GM19025 (cell line): ENCODE measurements around the gene MAML2.

Source experiments
- ATAC-seq: cut with Tn5 transposase; IDR thresholded peaks from one replicate; pipeline ENCODE4 v1.9.1; 2021; ENCODE audit warnings: mild to moderate bottlenecking, low read depth, moderate library complexity; ENCODE audit not compliant: unreplicated experiment

MAML2 gene

DNA sequence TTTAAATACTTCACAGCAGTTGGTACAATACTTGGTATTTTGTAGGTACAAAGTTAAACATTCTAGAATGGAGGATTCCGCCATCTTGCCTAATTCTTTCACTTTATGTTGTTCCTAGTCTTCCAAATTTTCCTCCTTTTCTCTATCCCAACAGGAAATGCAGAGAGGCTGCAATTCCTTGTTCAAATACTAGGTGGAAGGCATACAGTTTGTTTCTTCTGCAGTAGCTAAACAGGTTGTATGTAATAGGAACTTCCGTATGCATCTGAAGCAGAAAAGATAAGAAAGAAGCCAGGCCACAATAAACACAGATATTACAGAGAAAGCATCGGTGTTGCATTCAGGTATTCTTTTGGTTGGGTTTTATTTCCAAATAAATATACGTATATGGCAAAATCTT is 232.7 kb downstream of the MAML2 start:
- ATAC-seq, result no peak

- no peak for ATAC-seq
Measured at GRCh38 chr11:96109331-96110030, 233.5 kb downstream of the MAML2 start.

GRCh38 chr11:96107143-96107824 is 235.7 kb downstream of the MAML2 start:
- ATAC-seq, result no peak

DNA sequence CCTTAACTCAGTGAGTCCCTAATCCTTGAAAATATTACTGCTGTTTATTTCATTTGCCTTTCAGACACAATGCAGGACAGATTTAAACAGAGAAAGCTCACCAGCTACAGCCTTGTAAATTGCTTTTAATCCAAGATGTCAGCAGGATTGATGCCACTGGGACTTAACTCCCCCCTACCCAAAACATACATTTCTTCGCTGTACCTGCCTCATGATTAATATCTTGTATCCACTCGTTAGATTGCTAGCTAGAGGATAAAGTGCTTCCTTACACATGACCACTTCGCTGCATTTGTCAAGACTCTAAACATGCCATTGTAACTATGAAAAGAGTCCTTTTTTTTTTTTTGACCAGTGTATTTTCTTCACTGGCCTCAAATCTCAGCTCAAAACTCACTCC is 236.3 kb downstream of the MAML2 start:
- no peak for ATAC-seq

DNA sequence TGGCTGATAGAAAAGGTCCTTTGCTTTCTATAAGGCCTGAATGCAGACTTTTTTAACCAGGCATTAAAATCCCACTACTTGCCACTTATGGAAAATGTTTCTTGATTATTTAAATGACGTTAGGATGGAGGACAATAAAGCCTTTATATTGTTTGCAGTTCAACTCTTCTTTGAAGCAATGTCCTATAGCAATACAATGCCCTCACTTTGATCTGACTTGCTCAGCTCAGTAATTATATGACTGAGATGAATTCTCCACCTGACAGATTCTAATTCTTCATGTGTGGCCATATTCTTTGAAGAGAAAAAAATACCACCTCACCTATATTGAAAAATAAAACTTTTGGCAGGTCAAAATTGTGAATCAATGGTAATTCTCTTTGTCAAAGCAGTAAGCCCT is 237.1 kb downstream of the MAML2 start:
- ATAC-seq, result no peak

DNA sequence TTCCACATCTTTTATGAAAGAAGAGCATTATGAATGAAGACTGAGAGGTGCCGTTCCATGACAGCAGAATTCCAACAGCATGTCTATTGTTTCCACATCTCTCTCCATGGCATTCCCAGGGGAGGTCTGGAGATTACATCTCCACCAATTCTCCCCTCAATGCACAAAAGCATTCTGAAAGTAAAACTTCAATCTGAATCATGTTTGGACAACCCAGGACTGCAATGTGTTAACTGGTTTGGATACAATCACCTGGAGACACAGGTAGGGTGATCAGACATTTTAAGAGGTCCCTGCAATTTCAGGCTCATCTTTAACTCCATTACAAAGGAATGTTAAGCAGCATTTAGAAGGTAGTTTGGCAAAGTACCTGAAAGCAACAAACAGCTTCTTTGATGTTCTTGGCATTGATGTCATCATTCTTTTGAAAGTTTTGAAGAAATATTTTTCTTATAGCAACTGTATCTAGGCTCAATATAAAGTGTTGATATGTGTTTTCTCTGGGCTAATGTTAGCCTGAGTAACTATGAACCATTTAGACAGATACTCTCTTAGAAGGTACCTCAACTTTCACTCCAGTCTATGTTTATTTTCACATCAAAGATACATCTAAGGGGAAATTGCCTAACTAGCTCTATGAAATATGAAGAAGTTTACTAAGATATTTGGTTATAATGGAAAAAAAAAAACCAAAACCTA is 237.6 kb downstream of the MAML2 start:
- ATAC-seq, result no peak

GRCh38 chr11:96104496-96104895 is 238.5 kb downstream of the MAML2 start:
- ATAC-seq, result no peak

GRCh38 chr11:96103721-96104120 is 239.3 kb downstream of the MAML2 start:
- no peak for ATAC-seq

GRCh38 chr11:96103102-96103501 is 239.9 kb downstream of the MAML2 start:
- no peak for ATAC-seq

DNA sequence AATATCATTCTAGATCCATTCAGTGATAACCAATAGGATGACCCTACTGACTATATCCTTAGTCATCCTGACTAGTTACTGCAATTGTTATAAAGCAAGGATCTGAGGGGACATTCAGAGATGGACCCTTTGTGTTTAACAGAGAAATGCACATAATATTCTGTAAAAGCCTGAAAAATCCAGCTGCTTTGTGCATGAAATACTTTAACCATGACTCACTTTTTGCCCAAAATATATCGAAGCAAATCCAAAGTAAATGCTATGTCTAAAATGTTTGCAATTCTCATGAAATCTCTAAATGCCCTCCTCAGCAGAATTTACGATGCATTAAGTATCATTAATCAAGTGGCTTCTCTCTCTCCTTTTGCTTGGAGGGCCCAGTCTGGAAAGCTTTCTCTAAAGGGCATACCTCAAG is 240.3 kb downstream of the MAML2 start:
- no peak for ATAC-seq

GRCh38 chr11:96101146-96101545 is 241.8 kb downstream of the MAML2 start:
- no peak for ATAC-seq

GRCh38 chr11:96098511-96099241 is 244.3 kb downstream of the MAML2 start:
- ATAC-seq, result no peak

DNA sequence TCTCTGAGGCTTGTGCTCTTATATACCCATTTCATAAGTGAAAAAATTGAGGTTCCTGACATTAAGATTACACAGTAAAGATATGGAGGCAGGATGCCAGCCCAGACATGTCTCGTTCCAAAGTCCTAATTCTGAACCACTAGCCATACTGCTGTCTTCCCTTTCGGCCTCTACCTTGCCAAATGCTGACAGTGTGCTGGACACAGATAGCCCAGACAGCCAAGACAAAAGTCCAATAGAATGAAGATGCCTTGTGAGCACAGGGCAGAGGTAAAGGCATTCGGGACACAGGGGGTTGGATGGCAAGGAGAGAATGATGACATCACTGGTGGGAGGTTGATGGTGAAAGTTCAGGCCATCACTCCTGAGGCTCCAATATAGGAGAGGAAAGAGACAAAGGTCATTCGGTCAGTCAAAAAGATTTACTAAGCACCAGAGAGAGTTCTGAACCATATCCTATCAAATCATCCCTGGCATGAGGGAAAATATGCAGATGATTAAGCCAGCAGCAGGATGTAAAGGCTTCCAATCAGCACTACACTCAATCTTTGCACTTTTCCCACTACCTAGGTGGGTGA is 245.1 kb downstream of the MAML2 start:
- no peak for ATAC-seq

- ATAC-seq, result no peak
Measured at GRCh38 chr11:96096360-96096759, 246.6 kb downstream of the MAML2 start.

DNA sequence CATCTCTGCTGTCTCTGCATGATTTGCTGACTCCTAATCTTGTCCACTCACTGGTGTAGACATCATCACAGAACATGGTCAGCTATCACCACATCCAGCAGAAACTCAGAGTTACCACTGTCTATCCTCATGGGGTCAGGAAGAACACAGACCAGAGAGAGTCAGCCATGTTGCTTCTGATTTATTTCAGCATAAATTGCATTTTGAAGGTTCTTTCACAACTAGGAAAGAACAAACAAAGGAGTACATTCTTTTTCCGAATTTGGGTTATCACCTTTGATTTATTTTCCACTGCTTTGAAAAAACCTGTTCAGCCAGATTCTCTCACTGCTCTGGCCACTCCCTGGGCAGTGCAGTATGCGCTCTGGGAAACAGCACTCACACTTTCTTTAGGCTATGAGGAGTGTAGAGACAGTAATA is 247.1 kb downstream of the MAML2 start:
- ATAC-seq, result no peak

DNA sequence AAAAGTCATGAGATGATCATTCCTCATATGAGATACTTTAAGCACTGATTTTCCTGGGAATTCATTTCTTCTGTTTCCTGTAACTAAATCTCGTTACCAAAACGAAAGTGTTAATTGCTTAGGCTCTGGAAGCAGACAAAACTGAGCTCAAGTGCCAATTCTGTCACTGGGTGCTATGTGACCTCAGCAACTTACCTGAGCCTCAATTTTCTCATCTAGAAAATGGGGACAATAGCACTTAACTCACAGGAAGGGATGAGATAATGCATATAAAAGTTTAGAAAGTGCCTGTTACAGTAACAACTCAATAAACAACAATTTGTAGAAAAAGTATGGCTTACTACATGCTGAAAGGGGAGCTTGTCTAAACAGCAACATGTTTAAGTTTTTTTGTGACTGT is 248.8 kb downstream of the MAML2 start:
- no peak for ATAC-seq

DNA sequence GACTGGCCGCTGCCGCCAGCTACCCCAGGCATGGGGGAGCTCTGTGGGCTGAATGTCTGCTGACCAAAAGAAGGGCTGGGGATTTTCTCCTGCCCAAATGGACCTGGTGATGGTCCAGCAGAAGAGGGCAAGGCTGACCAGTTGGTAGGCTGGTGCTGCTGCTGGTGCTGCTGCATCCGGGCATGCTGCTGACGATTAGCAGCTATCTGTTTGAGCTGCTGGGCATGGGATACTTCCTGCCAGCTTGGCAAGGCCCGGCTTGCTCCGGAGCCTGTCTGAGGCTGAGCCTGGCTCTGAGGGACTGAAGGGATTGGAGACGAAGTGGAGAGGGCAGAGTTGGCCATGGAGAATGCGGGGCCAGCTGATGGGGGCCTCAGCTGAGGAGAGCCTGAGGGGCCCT is 250.5 kb downstream of the MAML2 start:
- no peak for ATAC-seq

GRCh38 chr11:96091476-96091875 is 251.5 kb downstream of the MAML2 start:
- ATAC-seq, result no peak

DNA sequence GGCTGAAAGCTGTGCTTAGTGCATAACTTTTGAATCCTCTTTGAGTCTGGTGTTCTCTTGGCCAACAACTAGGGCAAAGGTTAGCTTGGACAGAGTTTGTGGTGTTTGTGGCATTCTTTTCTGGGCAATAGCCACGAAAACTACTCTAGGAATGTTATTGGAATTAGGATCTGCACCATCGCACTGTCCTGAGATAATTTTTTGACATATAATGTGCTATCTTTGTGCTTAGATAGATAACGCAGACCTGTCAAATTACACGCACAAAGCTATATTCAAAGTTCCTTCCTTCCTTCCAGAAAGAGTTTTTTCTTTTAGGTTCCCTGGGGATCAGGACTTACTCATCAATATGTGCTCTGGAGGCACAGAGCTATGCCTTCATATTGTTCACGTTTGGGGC is 252.3 kb downstream of the MAML2 start:
- no peak for ATAC-seq

GRCh38 chr11:96088914-96089313 is 254.1 kb downstream of the MAML2 start:
- no peak for ATAC-seq

- ATAC-seq, result no peak
Measured at GRCh38 chr11:96086111-96086510, 256.9 kb downstream of the MAML2 start.
